GM10266 (cell line): ENCODE measurements around the gene NETO2.

Source experiments
- DNase-seq: peaks from one replicate; pipeline ENCODE4 v3.0.0; 2012; ENCODE audit errors: extremely low spot score
- CTCF ChIP-seq: IDR thresholded peaks from 2 replicates; pipeline ENCODE4 v1.5.1; 2012; ENCODE audit warnings: mild to moderate bottlenecking, low read depth; ENCODE audit not compliant: control insufficient read depth, insufficient read depth; ENCODE audit errors: missing control alignments

Gene NETO2

DNA sequence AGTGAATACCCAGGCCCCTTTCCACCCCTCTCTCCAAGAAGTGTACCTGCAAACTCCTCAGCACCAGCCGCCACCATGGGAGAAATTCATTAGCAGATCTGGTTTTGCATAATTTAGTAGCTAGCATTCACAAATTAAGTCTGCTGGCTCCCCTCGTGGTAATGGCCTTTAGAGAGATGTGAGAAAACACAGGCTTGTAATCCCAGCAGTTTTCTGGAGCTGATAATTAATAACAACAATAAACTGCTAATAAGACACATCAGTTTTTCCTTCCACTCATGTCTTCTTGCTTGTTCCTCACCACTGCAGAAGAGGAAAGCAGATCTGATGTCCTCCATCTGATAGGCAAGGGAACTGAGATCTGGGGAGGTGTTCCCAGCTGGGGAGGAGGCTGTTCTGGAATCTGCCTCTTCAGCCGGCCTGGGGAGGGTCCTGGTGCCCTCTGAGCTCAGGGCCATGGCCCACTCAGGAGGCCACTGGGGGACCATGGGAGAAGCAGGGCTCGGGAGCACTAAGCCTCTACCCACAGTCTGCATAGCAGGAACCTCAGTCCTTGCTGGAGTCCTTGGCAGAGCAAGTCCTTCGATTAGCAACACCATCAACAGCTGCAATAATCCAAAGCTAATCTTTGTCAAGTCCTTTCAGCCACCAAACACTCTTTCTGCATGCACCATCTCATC lies 96.1 kb downstream of the NETO2 start:
- no peak for TF ChIP-seq CTCF
- no peak for DNase-seq

DNA sequence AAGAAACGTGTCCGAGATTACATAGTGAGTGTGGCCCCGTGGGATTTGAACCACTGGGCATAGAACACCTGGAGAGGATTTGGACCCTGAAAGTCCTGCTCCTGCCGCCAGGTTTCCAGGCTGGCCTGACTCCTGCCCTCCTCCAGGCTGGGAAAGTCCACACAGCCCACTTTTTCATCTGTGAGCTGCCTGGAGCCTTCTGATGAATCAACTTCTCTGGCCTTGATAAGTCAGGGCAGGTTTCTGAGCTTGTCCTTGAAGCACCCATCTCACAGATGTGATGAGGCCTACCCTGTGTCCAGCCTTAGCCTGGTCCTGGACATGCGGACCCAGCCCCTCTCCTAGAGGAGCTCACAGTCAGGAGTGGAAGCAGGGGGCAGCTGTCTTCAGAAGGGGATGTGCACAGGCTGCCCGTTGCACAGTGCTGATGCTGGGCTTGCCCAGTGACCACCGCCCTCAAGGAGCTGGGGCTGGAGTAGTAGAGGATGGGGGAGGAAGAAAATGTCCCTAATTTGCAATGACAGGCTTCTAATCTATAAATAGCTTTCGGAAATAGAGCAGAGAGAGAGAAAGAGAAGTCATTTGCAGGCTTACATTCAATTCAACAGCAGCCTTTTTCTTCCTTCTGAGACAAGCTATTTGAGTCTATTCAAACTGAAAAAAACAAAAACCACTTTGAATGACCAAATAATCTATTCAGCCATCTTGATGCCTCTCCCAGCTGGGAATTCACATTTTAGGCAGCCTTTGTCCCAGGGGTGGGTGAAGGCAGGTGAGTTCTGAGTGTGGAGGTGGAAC lies 96.8 kb downstream of the NETO2 start:
- no peak for TF ChIP-seq CTCF

DNA sequence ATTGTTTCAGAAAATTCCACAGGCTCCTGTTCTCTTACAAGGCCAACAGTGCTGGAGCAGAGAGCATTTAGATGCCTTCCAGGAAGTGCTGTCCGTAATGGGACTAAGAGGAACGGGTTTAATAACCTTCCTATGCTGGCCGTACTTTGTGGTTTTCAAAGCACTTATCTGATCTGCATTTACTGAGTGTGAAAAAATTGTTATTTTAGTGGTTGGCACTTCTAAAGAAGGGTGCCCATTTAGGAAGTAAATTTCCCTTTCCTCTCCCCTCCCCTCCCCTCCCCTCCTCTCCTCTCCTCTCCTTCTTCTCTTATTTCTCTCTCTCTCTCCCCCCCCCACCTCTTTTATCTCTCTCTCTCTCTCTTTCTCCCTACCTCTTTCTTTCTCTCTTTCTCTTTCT lies 98.3 kb downstream of the NETO2 start:
- DNase-seq, result no peak
- TF ChIP-seq CTCF, result no peak

More for the DNA sequence above, 96.8 kb downstream of the NETO2 start:
- DNase-seq, result peak; percentile 69

GRCh38 chr16:47045023-47045422 lies 98.7 kb downstream of the NETO2 start:
- TF ChIP-seq CTCF, result no peak
- no peak for DNase-seq

GRCh38 chr16:47043970-47044684 lies 99.6 kb downstream of the NETO2 start:
- no peak for TF ChIP-seq CTCF
- no peak for DNase-seq

- no peak for DNase-seq
- TF ChIP-seq CTCF, result no peak
These were observed 100.5 kb downstream of the NETO2 start for GRCh38 chr16:47043200-47043599.

- peak; percentile 98 for TF ChIP-seq CTCF
These were observed 105.8 kb downstream of the NETO2 start for GRCh38 chr16:47037746-47038458.

More at GRCh38 chr16:47037746-47038458, 105.8 kb downstream of the NETO2 start:
- DNase-seq, result peak; percentile 93
